Measurements from ENCODE around the gene RAB36. TPM values are rescaled to one million over a fixed set of nuclear protein-coding genes. Genes with fewer than 3 reads are reported as not detected.

Gene RAB36
- total and polyA plus RNA-seq, 10 donors: 1.0 to 3.7 (median 1.6) TPM

- DNase-seq: peak; percentile 75
- H3K9me3 ChIP-seq: no peaks in the 10 kb centered on the region
- no peaks in the 10 kb centered on the region for H3K27me3 ChIP-seq (replicated peaks in 1 of 7)
- WGBS, 5 donors: 83 to 89% (median 87%) methylated on average over 9 of the region's 9 CpGs
- no peaks in the 10 kb centered on the region for H3K36me3 ChIP-seq
- H3K4me3 ChIP-seq: peak overlapping the region in 3 of 8 donors; percentile 21 to 63 (median 24)
- no peak for TF ChIP-seq CTCF (IDR thresholded peaks at IDR 0.05 in 8 of 11, conservative IDR thresholded peaks at IDR 0.05 in 3 of 11)
- H3K27ac ChIP-seq: peak overlapping the region; percentile 21 to 90 (median 80)
- intact Hi-C loops (cut with DNase I; ENCODE audit: low total_unique reads): no loop called here
- H3K4me1 ChIP-seq: peaks cover 36 to 99% (median 71%) of the 10 kb centered on the region in 6 donors
Measured at GRCh38 chr22:23142546-23143105, 2.7 kb upstream of the RAB36 start.

GRCh38 chr22:23143119-23143518 lies 2.2 kb upstream of the RAB36 start:
- intact Hi-C loops (cut with DNase I; ENCODE audit: low total_unique reads): no loop called here
- Histone ChIP-seq H3K9me3 (no peaks in the 10 kb centered on the region), H3K4me3 (no peak overlapping the region), H3K27ac (peak overlapping the region in 1 of 8 donors; percentile 88), H3K4me1 (peaks cover 32 to 99% (median 68%) of the 10 kb centered on the region in 6 donors), H3K36me3 (no peaks in the 10 kb centered on the region), H3K27me3 (replicated peaks in 1 of 7) (no peaks in the 10 kb centered on the region)
- DNase-seq: no peak
- WGBS, 5 donors: 95 to 100% (median 97%) methylated on average over 1 of the region's 1 CpG
- no peak for TF ChIP-seq POLR2AphosphoS5 (IDR thresholded peaks at IDR 0.05)
- TF ChIP-seq POLR2A (IDR thresholded peaks at IDR 0.05): no peak
- no peak for TF ChIP-seq CTCF (IDR thresholded peaks at IDR 0.05 in 8 of 11, conservative IDR thresholded peaks at IDR 0.05 in 3 of 11)

- peak overlapping the region in 4 of 8 donors; percentile 42 to 71 (median 48) for H3K4me3 ChIP-seq
- no peaks in the 10 kb centered on the region for H3K9me3 ChIP-seq
- H3K4me1 ChIP-seq: peaks cover 26 to 90% (median 55%) of the 10 kb centered on the region in 6 donors
- H3K36me3 ChIP-seq: peaks cover 0 to 1% (median 0%) of the 10 kb centered on the region in 6 donors
- 95 to 98% (median 96%) methylated on average over 4 of the region's 4 CpGs for WGBS, 5 donors
- intact Hi-C loops (cut with DNase I; ENCODE audit: low total_unique reads): no loop called here
- DNase-seq: peak; percentile 36
- H3K27me3 ChIP-seq (replicated peaks in 1 of 7): no peaks in the 10 kb centered on the region
- H3K27ac ChIP-seq: peak overlapping the region in 5 of 8 donors; percentile 55 to 80 (median 67)
- TF ChIP-seq POLR2AphosphoS5 (IDR thresholded peaks at IDR 0.05): no peak
- TF ChIP-seq POLR2A (IDR thresholded peaks at IDR 0.05): no peak
Measured at GRCh38 chr22:23144432-23144831, 845 bp upstream of the RAB36 start.

- Histone ChIP-seq H3K27ac (peak overlapping the region in 7 of 8 donors; percentile 15 to 80 (median 65)), H3K36me3 (peaks cover 0 to 7% (median 0%) of the 10 kb centered on the region in 6 donors), H3K4me1 (peaks cover 26 to 88% (median 48%) of the 10 kb centered on the region in 6 donors), H3K4me3 (peak overlapping the region in 7 of 8 donors; percentile 33 to 71 (median 46)), H3K27me3 (replicated peaks in 1 of 7) (no peaks in the 10 kb centered on the region), H3K9me3 (no peaks in the 10 kb centered on the region)
- peak; percentile 74 for DNase-seq
- 79 to 92% (median 88%) methylated on average over 2 of the region's 2 CpGs for WGBS, 5 donors
- intact Hi-C loops (cut with DNase I; ENCODE audit: low total_unique reads): no loop called here
- TF ChIP-seq POLR2AphosphoS5 (IDR thresholded peaks at IDR 0.05) (no peak), POLR2A (IDR thresholded peaks at IDR 0.05) (no peak), CTCF (IDR thresholded peaks at IDR 0.05 in 8 of 11, conservative IDR thresholded peaks at IDR 0.05 in 3 of 11) (no peak)
Measured at GRCh38 chr22:23145878-23146470, 697 bp downstream of the RAB36 start.

All from spleen (tissue), 11 donors.